HepG2 (cell line): Measurements from ENCODE around the gene BIRC3. TPM values are rescaled to one million over a fixed set of nuclear protein-coding genes. Genes with fewer than 3 reads are reported as not detected.

Experiments
- ATAC-seq: fragments of 200-7000 bp; cut with Tn5 transposase; 3 replicates; pipeline ENCODE4 v1.9.1; 2020; ENCODE audit warnings: mild to moderate bottlenecking, moderate library complexity
- BruUV-seq: library from RNA; stranded (reverse); fragments of 400-500 nt; replicated peaks from 2 replicates; lab custom pipeline; 2021; lab: Mats Ljungman, UMichigan
- CTCF ChIA-PET: fragments of 300-600 bp; formaldehyde crosslinking; extraction: SDS; loops from one replicate; lab custom pipeline; 2021; ENCODE audit warnings: low total read pairs, inconsistent platforms, low intra/inter-chr PET ratio; lab: Yijun Ruan, JAX
- POLR2A ChIA-PET: fragments of 350-600 bp; sonication (Branson Sonifier 250); formaldehyde crosslinking; loops from one replicate; lab custom pipeline; 2020; ENCODE audit warnings: antibody characterized with exemption, inconsistent platforms; lab: Yijun Ruan, JAX
- DNase-seq: peaks from one replicate; pipeline ENCODE4 v3.0.0-alpha.2; 2015; ENCODE audit warnings: low spot score
- FAIRE-seq: peaks from 3 replicates; lab custom pipeline; 2011; peaks lifted over from hg19 to GRCh38; lab: Jason Lieb, UNC
- H2AFZ ChIP-seq: one replicate; pipeline ENCODE4 v1.6.1; 2011; ENCODE audit warnings: low read length, inconsistent platforms
- H3K27ac ChIP-seq: fragments of 300-600 bp; 3 replicates; pipeline ENCODE4 v1.8.0; 2011; ENCODE audit warnings: mixed run types, mild to moderate bottlenecking, mixed read lengths, low read length, inconsistent platforms; ENCODE audit not compliant: insufficient read depth; ENCODE audit errors: extremely low read length
- H3K27me3 ChIP-seq, 2 experiments: fragments of 200-600 bp in 1 of 2; 2 replicates in 1 of 2; 3 replicates in 1 of 2; pipeline versions ENCODE4 v1.6.0 to v1.8.0; 2011; ENCODE audit warnings: low read length in 2 of 2, mild to moderate bottlenecking in 2 of 2, moderate library complexity in 2 of 2, inconsistent platforms in 1 of 2; ENCODE audit not compliant: insufficient read depth in 2 of 2, control insufficient read depth in 1 of 2
- H3K36me3 ChIP-seq, 2 experiments: fragments of 200-600 bp in 1 of 2; replicated peaks in 1 of 2; 2 replicates in 1 of 2; 3 replicates in 1 of 2; pipeline versions ENCODE4 v1.5.1 to v1.8.0; 2011; ENCODE audit warnings: low read length in 2 of 2, inconsistent platforms in 1 of 2; ENCODE audit not compliant: insufficient read depth in 2 of 2, control insufficient read depth in 1 of 2
- H3K4me1 ChIP-seq: 2 replicates; pipeline ENCODE4 v1.5.1; 2012; ENCODE audit warnings: low read length, inconsistent platforms; ENCODE audit not compliant: insufficient read depth
- H3K4me2 ChIP-seq: 2 replicates; pipeline ENCODE4 v1.6.0; 2011; ENCODE audit warnings: low read depth, low read length, inconsistent platforms
- H3K4me3 ChIP-seq, 3 experiments: fragments of 200-600 bp in 1 of 3; sonication (generic), shearing (Covaris generic) in 1 of 3; replicated peaks in 1 of 3; 2 replicates each; pipeline ENCODE4 v1.5.1; 2011 to 2016; ENCODE audit warnings: low read length in 3 of 3, inconsistent platforms in 2 of 3, low read depth in 2 of 3, mild to moderate bottlenecking in 2 of 3, control low read depth in 1 of 3, mixed read lengths in 1 of 3; ENCODE audit not compliant: insufficient read depth in 1 of 3
- H3K79me2 ChIP-seq: one replicate; pipeline ENCODE4 v1.6.1; 2011; ENCODE audit warnings: low read length, inconsistent platforms; ENCODE audit not compliant: insufficient read depth
- H3K9ac ChIP-seq: 2 replicates; pipeline ENCODE4 v1.6.0; 2011; ENCODE audit warnings: mild to moderate bottlenecking, low read depth, low read length, inconsistent platforms; ENCODE audit not compliant: insufficient read depth
- H3K9me3 ChIP-seq: 2 replicates; pipeline ENCODE4 v1.5.1; 2012; ENCODE audit warnings: mild to moderate bottlenecking, low read length
- H4K20me1 ChIP-seq: 2 replicates; pipeline ENCODE4 v1.6.0; 2011; ENCODE audit warnings: inconsistent platforms, mild to moderate bottlenecking, low read length, moderate library complexity; ENCODE audit not compliant: insufficient read depth
- HMGXB4 ChIP-seq, 2 experiments: sonication (generic) in 1 of 2; formaldehyde crosslinking in 1 of 2; IDR thresholded peaks; 2 replicates each; pipeline versions ENCODE4 v1.4.0 to v1.6.1; 2018 to 2020; ENCODE audit warnings: missing genetic modification reagents in 2 of 2, borderline replicate concordance in 1 of 2, low read depth in 1 of 2, mild to moderate bottlenecking in 1 of 2, missing biosample characterization in 1 of 2
- IRF2 ChIP-seq: IDR thresholded peaks from 2 replicates; pipeline ENCODE4 v1.6.1; 2018; ENCODE audit warnings: missing genetic modification reagents, missing compliant biosample characterization
- LCORL ChIP-seq, 2 experiments: fragments of 450-650 bp in 1 of 2; sonication (generic) in 1 of 2; formaldehyde crosslinking in 1 of 2; IDR thresholded peaks; 2 replicates each; pipeline versions ENCODE4 v1.5.0 to v1.6.1; 2017 to 2020; ENCODE audit warnings: antibody characterized with exemption in 1 of 2, missing genetic modification reagents in 1 of 2
- SNRNP70 ChIP-seq: fragments of 200-400 bp; formaldehyde crosslinking; IDR thresholded peaks from 2 replicates; pipeline ENCODE4 v1.6.1; 2017; ENCODE audit warnings: mild to moderate bottlenecking, low read depth, low read length, moderate library complexity
- TEAD3 ChIP-seq: optimal IDR thresholded peaks from 2 replicates; pipeline ENCODE3; 2016; ENCODE audit warnings: borderline replicate concordance
- YEATS4 ChIP-seq: sonication (generic); formaldehyde crosslinking; IDR thresholded peaks from 2 replicates; pipeline ENCODE4 v1.4.0; 2020; ENCODE audit warnings: missing genetic modification reagents, borderline replicate concordance
- ZNF18 ChIP-seq: sonication (generic); formaldehyde crosslinking; IDR thresholded peaks from 2 replicates; pipeline ENCODE4 v1.8.0; 2022; ENCODE audit warnings: mild to moderate bottlenecking, missing genetic modification reagents; ENCODE audit not compliant: insufficient replicate concordance
- ZNF414 ChIP-seq: sonication (generic); formaldehyde crosslinking; IDR thresholded peaks from 2 replicates; pipeline ENCODE4 v1.5.0; 2020; ENCODE audit warnings: missing genetic modification reagents
- ZNF430 ChIP-seq: sonication (generic); formaldehyde crosslinking; IDR thresholded peaks from 2 replicates; pipeline ENCODE4 v1.9.0; 2021; ENCODE audit warnings: mild to moderate bottlenecking, missing genetic modification reagents
- ZNF672 ChIP-seq: sonication (generic); formaldehyde crosslinking; IDR thresholded peaks from 2 replicates; pipeline ENCODE4 v1.8.1; 2022; ENCODE audit warnings: missing genetic modification reagents
- ZNF766 ChIP-seq: sonication (generic); formaldehyde crosslinking; IDR thresholded peaks from 2 replicates; pipeline ENCODE4 v1.5.0; 2020; ENCODE audit warnings: missing genetic modification reagents, borderline replicate concordance
- ZNF784 ChIP-seq: sonication (generic); formaldehyde crosslinking; IDR thresholded peaks from 2 replicates; pipeline ENCODE4 v1.5.1; 2020; ENCODE audit warnings: missing genetic modification reagents, mild to moderate bottlenecking, borderline replicate concordance
- ZSCAN12 ChIP-seq: sonication (generic); formaldehyde crosslinking; IDR thresholded peaks from 2 replicates; pipeline ENCODE4 v1.9.0; 2021; ENCODE audit warnings: mild to moderate bottlenecking, missing genetic modification reagents
- WGBS: methylation state at CpG from one replicate; pipeline ENCODE4 v1.1.6; 2017; ENCODE audit warnings: low lambda C conversion rate; 5-methylcytosine and 5-hydroxymethylcytosine counted together
- in situ Hi-C: cut with HindIII; loops from 2 replicates; pipeline ENCODE4 v1.10.0; 2017; ENCODE audit warnings: low pct_unique_long_range_greater_than_20kb; ENCODE audit not compliant: extremely low pct_ligation_motif_present
- intact Hi-C: fragments of 100-400 bp; cut with micrococcal nuclease; formaldehyde crosslinking; loops from one replicate; pipeline ENCODE4 v1.10.0; 2022; ENCODE audit not compliant: unreplicated experiment
- polyA plus RNA-seq, 8 experiments: library from polyadenylated mRNA; depleted of rRNA in 3 of 8; stranded (reverse) in 7 of 8; unstranded in 1 of 8; fragments of >200 nt; fragmentation: Illumina TruSeq in 4 of 8; extraction: Trizol in 4 of 8; gene quantifications; 2 replicates each; pipeline versions ENCODE4 v1.2.1 to v1.2.3, GENCODE V29; 2011 to 2016; ENCODE audit warnings: low read depth in 4 of 8, missing spikeins in 1 of 8, mixed read lengths in 1 of 8; ENCODE audit not compliant: insufficient read depth in 1 of 8
- total RNA-seq, 5 experiments: library from RNA; depleted of rRNA; stranded (reverse); fragments of >200 nt; fragmentation: Illumina TruSeq; extraction: Trizol; gene quantifications; 2 replicates each; pipeline ENCODE4 v1.2.3, GENCODE V29; 2016; ENCODE audit warnings: low read depth in 1 of 5

BIRC3 gene
- total and polyA plus RNA-seq, 2 of the 13 experiments (the other 11 are each of a cell fraction or from before 2014, with no cell fraction given) = 0.41 to 4.2 TPM

GRCh38 chr11:102268985-102269470 is 48.3 kb upstream of the BIRC3 start:
- DNase-seq (no peak), ATAC-seq (peak; percentile 36; the same call in 2 of the 3 replicates), FAIRE-seq (no peak)
- Histone ChIP-seq H3K79me2 (no peaks in the 10 kb centered on the region), H2AFZ (peak overlapping the region; percentile 39), H3K27me3 (no peaks in the 10 kb centered on the region), H3K36me3 (no peaks in the 10 kb centered on the region), H3K9me3 (no peaks in the 10 kb centered on the region), H3K4me3 (peak overlapping the region; percentile 47 to 55 (median 49)), H3K4me1 (peaks cover 78% of the 10 kb centered on the region), H4K20me1 (no peaks in the 10 kb centered on the region), H3K4me2 (peak overlapping the region; percentile 76), H3K27ac (peak overlapping the region; percentile 53), H3K9ac (peak overlapping the region; percentile 56)
- ChIA-PET CTCF (no interaction called here), POLR2A (interaction anchor here (0.7 to 2.8 kb wide), 4 partner anchors 11 to 76 kb away, joined by 3 to 26 read pairs (median 5); no protein-coding TSS in a partner anchor)
- no peak for TF ChIP-seq ZNF430 (CRISPR knock-in tag)
- no peak for TF ChIP-seq ZNF672
- 0 out of 2 replicates have a peak, but pooled peaks have one; percentile 1 for TF ChIP-seq YEATS4 (CRISPR knock-in tag)
- no peak for TF ChIP-seq LCORL (IDR thresholded peaks at IDR 0.05)
- TF ChIP-seq LCORL (CRISPR knock-in tag; IDR thresholded peaks at IDR 0.05) = 0 out of 2 replicates have a peak, but pooled peaks have one; percentile 16
- TF ChIP-seq SNRNP70 = no peak
- TF ChIP-seq ZNF766 (CRISPR knock-in tag) = no peak
- TF ChIP-seq ZNF18 (CRISPR knock-in tag) = no peak
- 0 out of 2 replicates have a peak, but pooled peaks have one; percentile 48 for TF ChIP-seq ZSCAN12
- no peak for TF ChIP-seq TEAD3
- TF ChIP-seq HMGXB4 (CRISPR knock-in tag; IDR thresholded peaks at IDR 0.05; ENCODE audit: borderline replicate concordance in 1 of 2, low read depth in 1 of 2) = 0 out of 4 replicates have a peak, but pooled peaks of 1 of the 2 experiments have one; percentile 1
- 0 out of 2 replicates have a peak, but pooled peaks have one; percentile 31 for TF ChIP-seq ZNF784 (CRISPR knock-in tag)
- TF ChIP-seq ZNF414 = 0 out of 2 replicates have a peak, but pooled peaks have one; percentile 34
- no peak for TF ChIP-seq IRF2 (CRISPR knock-in tag)
- intact Hi-C loops (loop anchor here (1.0 kb wide), 2 partner anchors 10 to 158 kb away; no protein-coding TSS in a partner anchor), in situ Hi-C loops (no loop called here)
- BruUV-seq = TSS peak; percentile 25
- 44% methylated on average over 6 of the region's 6 CpGs for WGBS
